PC-3 (cell line): ENCODE results near the gene SLC45A3.

Source experiments
- CTCF ChIP-seq: fragments of 300-600 bp; sonication (generic); conservative IDR thresholded peaks from 2 replicates; pipeline ENCODE4 v1.5.1; 2017; ENCODE audit warnings: antibody characterized with exemption, low read depth, mild to moderate bottlenecking, low read length
- EZH2phosphoT487 ChIP-seq: fragments of 300-600 bp; sonication (generic); IDR thresholded peaks from 2 replicates; pipeline ENCODE4 v1.6.1; 2018; ENCODE audit warnings: mild to moderate bottlenecking, antibody characterized with exemption, low read length, borderline replicate concordance

DNA sequence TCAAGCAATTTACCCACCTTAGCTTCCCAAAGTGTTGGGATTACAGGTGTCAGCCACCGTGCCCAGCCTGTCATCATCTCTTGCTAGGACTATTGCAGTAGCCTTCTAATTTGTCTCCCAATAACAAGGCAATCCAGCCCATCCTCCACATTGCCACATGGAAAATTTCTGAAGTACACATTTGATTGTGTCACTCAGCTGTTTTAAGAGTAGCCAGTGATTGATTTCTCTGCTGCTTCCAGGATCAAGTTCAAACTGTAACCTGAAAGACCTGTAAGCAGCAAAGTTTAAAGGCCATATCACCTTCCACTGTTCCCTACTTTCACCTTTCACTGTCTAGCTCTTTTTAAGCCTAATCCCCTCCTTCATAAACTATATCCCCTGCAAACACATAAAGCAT lies 40.7 kb downstream of the SLC45A3 start:
- TF ChIP-seq CTCF (no peak), EZH2phosphoT487 (no peak)
